ENCODE data around the gene MYH9. TPM values are rescaled to one million over a fixed set of nuclear protein-coding genes. Genes with fewer than 3 reads are reported as not detected.

MYH9 gene
- total and polyA plus RNA-seq, 2 donors (not counting 1 experiment from before 2014, with no cell fraction given) = 108 to 554 TPM

GRCh38 chr22:36331306-36331911, 56.4 kb downstream of the MYH9 start:
- no peaks in the 10 kb centered on the region for H3K27me3 ChIP-seq (replicated peaks in 1 of 4; ENCODE audit: control extremely low read depth in 1 of 4, control insufficient read depth in 3 of 4, insufficient read depth in 4 of 4, low read length in 3 of 4)
- H3K27ac ChIP-seq (ENCODE audit: low read length in 2 of 2) = peak overlapping the region; percentile 83 to 86
- DNase-seq = peak; percentile 87
- H3K79me2 ChIP-seq (ENCODE audit: control insufficient read depth, insufficient read depth, low read length) = peaks cover 100% of the 10 kb centered on the region
- no peaks in the 10 kb centered on the region for H3K27me3 Mint-ChIP-seq
- peak overlapping the region; percentile 84 for H3K4me3 Mint-ChIP-seq
- peaks cover 78 to 90% of the 10 kb centered on the region in 2 donors for H3K4me1 ChIP-seq (ENCODE audit: control insufficient read depth in 2 of 2, insufficient read depth in 2 of 2, low read length in 2 of 2)
- H3K36me3 ChIP-seq (replicated peaks in 1 of 2; ENCODE audit: control extremely low read depth in 1 of 2, control insufficient read depth in 1 of 2, extremely low read depth in 1 of 2, insufficient read depth in 2 of 2, low read length in 1 of 2) = peaks cover 3 to 82% of the 10 kb centered on the region in 2 experiments
- intact Hi-C loops (cut with micrococcal nuclease) = loop anchor here (1.0 kb wide), 4 partner anchors 28 to 139 kb away; no protein-coding TSS in a partner anchor
- H3K9ac ChIP-seq (ENCODE audit: low read length) = peak overlapping the region; percentile 40
- WGBS (ENCODE audit: insufficient coverage) = 8% methylated on average over 7 of the region's 11 CpGs
- H3K4me3 ChIP-seq (ENCODE audit: control extremely low read depth in 1 of 5, extremely low read depth in 1 of 5, insufficient read depth in 1 of 5, low read depth in 2 of 5, low read length in 4 of 5) = peak overlapping the region in 4 of 5 experiments; percentile 14 to 58 (median 30)
- H3K4me1 Mint-ChIP-seq = peaks cover 89% of the 10 kb centered on the region
- peak overlapping the region; percentile 73 for H3K4me2 ChIP-seq (replicated peaks; ENCODE audit: low read depth, low read length, poor library complexity, severe bottlenecking)
- ChIA-PET POLR2A (interaction anchor here (0.6 to 2.3 kb wide), 11 partner anchors 10 to 175 kb away, joined by 3 to 9 read pairs (median 3); partner anchors contain the start of genes MYH9 and TXN2), CTCF (interaction anchor here (0.8 to 5.8 kb wide), 15 partner anchors 27 to 155 kb away, joined by 3 to 58 read pairs (median 5); partner anchors contain the start of gene MYH9)
- TF ChIP-seq EZH2 (IDR thresholded peaks at IDR 0.05; ENCODE audit: borderline replicate concordance, insufficient read depth, low read depth, low read length, poor library complexity, severe bottlenecking) = no peak
- TF ChIP-seq, protein P1, sequence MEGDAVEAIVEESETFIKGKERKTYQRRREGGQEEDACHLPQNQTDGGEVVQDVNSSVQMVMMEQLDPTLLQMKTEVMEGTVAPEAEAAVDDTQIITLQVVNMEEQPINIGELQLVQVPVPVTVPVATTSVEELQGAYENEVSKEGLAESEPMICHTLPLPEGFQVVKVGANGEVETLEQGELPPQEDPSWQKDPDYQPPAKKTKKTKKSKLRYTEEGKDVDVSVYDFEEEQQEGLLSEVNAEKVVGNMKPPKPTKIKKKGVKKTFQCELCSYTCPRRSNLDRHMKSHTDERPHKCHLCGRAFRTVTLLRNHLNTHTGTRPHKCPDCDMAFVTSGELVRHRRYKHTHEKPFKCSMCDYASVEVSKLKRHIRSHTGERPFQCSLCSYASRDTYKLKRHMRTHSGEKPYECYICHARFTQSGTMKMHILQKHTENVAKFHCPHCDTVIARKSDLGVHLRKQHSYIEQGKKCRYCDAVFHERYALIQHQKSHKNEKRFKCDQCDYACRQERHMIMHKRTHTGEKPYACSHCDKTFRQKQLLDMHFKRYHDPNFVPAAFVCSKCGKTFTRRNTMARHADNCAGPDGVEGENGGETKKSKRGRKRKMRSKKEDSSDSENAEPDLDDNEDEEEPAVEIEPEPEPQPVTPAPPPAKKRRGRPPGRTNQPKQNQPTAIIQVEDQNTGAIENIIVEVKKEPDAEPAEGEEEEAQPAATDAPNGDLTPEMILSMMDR (IDR thresholded peaks at IDR 0.05) = no peak
- peak overlapping the region; percentile 97 for H3K27ac Mint-ChIP-seq
- H2AFZ ChIP-seq (ENCODE audit: insufficient read depth, low read depth, low read length, poor library complexity, severe bottlenecking) = no peak overlapping the region
- no peaks in the 10 kb centered on the region for H3K9me3 ChIP-seq (ENCODE audit: control extremely low read depth in 1 of 3, control insufficient read depth in 2 of 3, insufficient read depth in 1 of 3, low read length in 2 of 3)
- H3K9me3 Mint-ChIP-seq (ENCODE audit: insufficient read depth) = no peaks in the 10 kb centered on the region
- peak; percentile 66 for ATAC-seq (ENCODE audit: low read depth)
- H4K20me1 ChIP-seq (ENCODE audit: control insufficient read depth, insufficient read depth, low read length, poor library complexity, severe bottlenecking) = peaks cover 100% of the 10 kb centered on the region
